HEK293 (cell line): ENCODE results near the gene CLIP4.

ENCODE experiments used
- BCL6B ChIP-seq: fragments of 450-650 bp; formaldehyde crosslinking; IDR thresholded peaks from 2 replicates; pipeline ENCODE4 v1.5.1; 2017; ENCODE audit warnings: missing biosample characterization, missing genetic modification characterization
- EGR2 ChIP-seq: fragments of 450-650 bp; formaldehyde crosslinking; IDR thresholded peaks from 2 replicates; pipeline ENCODE4 v1.5.1; 2016; ENCODE audit warnings: low read depth, missing biosample characterization, missing genetic modification characterization
- PRDM1 ChIP-seq: fragments of 450-650 bp; formaldehyde crosslinking; IDR thresholded peaks from 2 replicates; pipeline ENCODE4; 2016; ENCODE audit warnings: missing biosample characterization, missing genetic modification characterization
- PRDM2 ChIP-seq: fragments of 450-650 bp; formaldehyde crosslinking; IDR thresholded peaks from 2 replicates; pipeline ENCODE4 v1.5.1; 2016; ENCODE audit warnings: missing biosample characterization, missing genetic modification characterization, borderline replicate concordance
- PRDM6 ChIP-seq: fragments of 450-650 bp; formaldehyde crosslinking; IDR thresholded peaks from 2 replicates; pipeline ENCODE4 v1.5.1; 2017; ENCODE audit warnings: missing biosample characterization, missing genetic modification characterization
- ZBTB6 ChIP-seq: fragments of 450-650 bp; formaldehyde crosslinking; IDR thresholded peaks from 2 replicates; pipeline ENCODE4 v1.5.1; 2017; ENCODE audit warnings: missing biosample characterization, missing genetic modification characterization
- ZNF114 ChIP-seq: fragments of 450-650 bp; formaldehyde crosslinking; IDR thresholded peaks from 2 replicates; pipeline ENCODE4 v1.5.0; 2017; ENCODE audit warnings: missing biosample characterization, missing genetic modification characterization
- ZNF132 ChIP-seq: fragments of 450-650 bp; formaldehyde crosslinking; IDR thresholded peaks from 2 replicates; pipeline ENCODE4 v1.5.1; 2017; ENCODE audit warnings: missing biosample characterization, missing genetic modification characterization, borderline replicate concordance
- ZNF140 ChIP-seq: fragments of 450-650 bp; formaldehyde crosslinking; IDR thresholded peaks from 2 replicates; pipeline ENCODE4 v1.5.1; 2016; ENCODE audit warnings: missing biosample characterization, missing genetic modification characterization
- ZNF169 ChIP-seq: fragments of 450-650 bp; formaldehyde crosslinking; IDR thresholded peaks from 2 replicates; pipeline ENCODE4 v1.5.1; 2016; ENCODE audit warnings: missing biosample characterization, missing genetic modification characterization
- ZNF341 ChIP-seq: fragments of 450-650 bp; formaldehyde crosslinking; IDR thresholded peaks from 2 replicates; pipeline ENCODE4; 2016; ENCODE audit warnings: low read depth, missing biosample characterization, missing genetic modification characterization
- ZNF362 ChIP-seq: fragments of 450-650 bp; formaldehyde crosslinking; IDR thresholded peaks from 2 replicates; pipeline ENCODE4 v1.5.1; 2016; ENCODE audit warnings: missing biosample characterization, missing genetic modification characterization
- ZNF473 ChIP-seq: fragments of 450-650 bp; formaldehyde crosslinking; IDR thresholded peaks from 2 replicates; pipeline ENCODE4 v1.5.1; 2017; ENCODE audit warnings: missing biosample characterization, missing genetic modification characterization
- ZNF518A ChIP-seq: fragments of 450-650 bp; formaldehyde crosslinking; conservative IDR thresholded peaks from 2 replicates; pipeline ENCODE4 v1.5.1; 2016; ENCODE audit warnings: low read depth, missing biosample characterization, missing genetic modification characterization
- ZNF555 ChIP-seq: fragments of 450-650 bp; formaldehyde crosslinking; conservative IDR thresholded peaks from 2 replicates; pipeline ENCODE4 v1.5.1; 2017; ENCODE audit warnings: missing biosample characterization, mild to moderate bottlenecking, missing genetic modification characterization, inconsistent platforms
- ZNF571 ChIP-seq: fragments of 450-650 bp; formaldehyde crosslinking; IDR thresholded peaks from 2 replicates; pipeline ENCODE4 v1.5.0; 2017; ENCODE audit warnings: missing biosample characterization, missing genetic modification characterization
- ZNF621 ChIP-seq: fragments of 450-650 bp; formaldehyde crosslinking; IDR thresholded peaks from 2 replicates; pipeline ENCODE4 v1.5.1; 2017; ENCODE audit warnings: missing biosample characterization, missing genetic modification characterization
- ZNF704 ChIP-seq: fragments of 450-650 bp; formaldehyde crosslinking; IDR thresholded peaks from 2 replicates; pipeline ENCODE4 v1.5.1; 2016; ENCODE audit warnings: missing biosample characterization, missing genetic modification characterization
- ZNF707 ChIP-seq: fragments of 450-650 bp; formaldehyde crosslinking; IDR thresholded peaks from 2 replicates; pipeline ENCODE4 v1.5.1; 2016; ENCODE audit warnings: missing biosample characterization, missing genetic modification characterization
- ZSCAN5A ChIP-seq: fragments of 450-650 bp; formaldehyde crosslinking; IDR thresholded peaks from 2 replicates; pipeline ENCODE4 v1.5.1; 2016; ENCODE audit warnings: missing biosample characterization, missing genetic modification characterization

CLIP4 gene

GRCh38 chr2:29114946-29115609 lies at the start of gene CLIP4 (continued):
- TF ChIP-seq PRDM2 (tag by site-specific recombination) = no peak
- TF ChIP-seq ZNF571 (tag by site-specific recombination) = no peak
- no peak for TF ChIP-seq PRDM6
- no peak for TF ChIP-seq ZNF114 (tag by site-specific recombination)
- TF ChIP-seq ZNF707 = no peak
- no peak for TF ChIP-seq PRDM1
- TF ChIP-seq ZNF341 = no peak
- no peak for TF ChIP-seq ZNF132 (tag by site-specific recombination)
- TF ChIP-seq ZNF362 (tag by site-specific recombination) = no peak
- TF ChIP-seq ZBTB6 (tag by site-specific recombination) = no peak
- peak; percentile 83 for TF ChIP-seq EGR2 (tag by site-specific recombination)
- no peak for TF ChIP-seq ZSCAN5A (tag by site-specific recombination)
- no peak for TF ChIP-seq ZNF473 (tag by site-specific recombination)
- TF ChIP-seq ZNF555 (tag by site-specific recombination) = no peak
- TF ChIP-seq ZNF140 = no peak
- TF ChIP-seq ZNF518A (tag by site-specific recombination) = no peak
- no peak for TF ChIP-seq BCL6B (tag by site-specific recombination)
- TF ChIP-seq ZNF169 (tag by site-specific recombination) = no peak
- TF ChIP-seq ZNF621 (tag by site-specific recombination) = no peak
- no peak for TF ChIP-seq ZNF704 (tag by site-specific recombination)
